H1 (cell line): ENCODE measurements around the gene NELFB. TPM values are rescaled to one million over a fixed set of nuclear protein-coding genes. Genes with fewer than 3 reads are reported as not detected.

Source experiments
- CTCF ChIA-PET: fragments of 300-600 bp; sonication (Branson Sonifier 250); formaldehyde crosslinking; loops from one replicate; lab custom pipeline; 2021; ENCODE audit not compliant: partially characterized antibody; lab: Charles Lee
- POLR2A ChIA-PET: fragments of 300-600 bp; sonication (Branson Sonifier 250); formaldehyde crosslinking; loops from one replicate; lab custom pipeline; 2021; ENCODE audit warnings: inconsistent platforms; ENCODE audit not compliant: partially characterized antibody; lab: Charles Lee
- DNase-seq, 2 experiments: peaks; one replicate each; pipeline versions ENCODE4 v3.0.0 to v3.0.0-alpha.2; 2010 to 2022; ENCODE audit warnings: low spot score in 2 of 2, low read depth in 1 of 2, mixed read lengths in 1 of 2
- FAIRE-seq: peaks from 2 replicates; lab custom pipeline; 2011; peaks lifted over from hg19 to GRCh38; lab: Jason Lieb, UNC
- H2AFZ ChIP-seq: 2 replicates; pipeline ENCODE4 v1.8.1; 2012; ENCODE audit warnings: low read length, inconsistent platforms
- H2AK5ac ChIP-seq: 2 replicates; pipeline ENCODE4 v1.6.1; 2013; ENCODE audit warnings: low read depth, low read length
- H2BK120ac ChIP-seq: replicated peaks from 2 replicates; pipeline ENCODE3; 2013; ENCODE audit warnings: low read depth, low read length, inconsistent platforms
- H2BK12ac ChIP-seq: 2 replicates; pipeline ENCODE4 v1.6.1; 2013; ENCODE audit warnings: low read depth, low read length
- H2BK15ac ChIP-seq: 2 replicates; pipeline ENCODE4 v1.6.1; 2013; ENCODE audit warnings: low read length
- H2BK20ac ChIP-seq: 2 replicates; pipeline ENCODE4 v1.6.1; 2013; ENCODE audit warnings: low read length
- H2BK5ac ChIP-seq: 2 replicates; pipeline ENCODE4 v1.6.1; 2013; ENCODE audit warnings: low read depth, low read length
- H3K14ac ChIP-seq: 2 replicates; pipeline ENCODE4 v1.6.1; 2013; ENCODE audit warnings: inconsistent platforms; ENCODE audit not compliant: insufficient read length
- H3K18ac ChIP-seq: 2 replicates; pipeline ENCODE4 v1.6.1; 2013; ENCODE audit warnings: low read length; ENCODE audit errors: extremely low read depth
- H3K23ac ChIP-seq: 2 replicates; pipeline ENCODE4 v1.6.1; 2013; ENCODE audit warnings: inconsistent platforms; ENCODE audit not compliant: insufficient read length
- H3K23me2 ChIP-seq: 2 replicates; pipeline ENCODE4 v1.6.1; 2013; ENCODE audit warnings: low read depth, low read length
- H3K27ac ChIP-seq: 2 replicates; pipeline ENCODE4 v1.6.1; 2011; ENCODE audit warnings: low read depth, low read length, inconsistent platforms
- H3K27me3 ChIP-seq, 4 experiments: replicated peaks in 1 of 4; 1 replicate in 1 of 4; 2 replicates in 3 of 4; pipeline versions ENCODE4 v1.6.1 to v1.8.1; 2011 to 2013; ENCODE audit warnings: low read length in 3 of 4, mild to moderate bottlenecking in 3 of 4, inconsistent platforms in 2 of 4, mixed read lengths in 2 of 4, moderate library complexity in 1 of 4; ENCODE audit not compliant: control insufficient read depth in 3 of 4, insufficient read depth in 3 of 4; ENCODE audit errors: extremely low read depth in 1 of 4
- H3K36me3 ChIP-seq, 4 experiments: 2 replicates each; pipeline versions ENCODE4 v1.6.1 to v1.8.1; 2011 to 2013; ENCODE audit warnings: mild to moderate bottlenecking in 4 of 4, low read length in 3 of 4, moderate library complexity in 2 of 4, control low read depth in 1 of 4, inconsistent platforms in 1 of 4; ENCODE audit not compliant: insufficient read depth in 4 of 4, control insufficient read depth in 2 of 4
- H3K4ac ChIP-seq: replicated peaks from 2 replicates; pipeline ENCODE3; 2013; ENCODE audit warnings: low read length, low read depth, mixed read lengths, inconsistent platforms; ENCODE audit not compliant: insufficient read length
- H3K4me1 ChIP-seq, 4 experiments: replicated peaks in 1 of 4; 1 replicate in 1 of 4; 2 replicates in 3 of 4; pipeline versions ENCODE4 v1.6.1 to v1.8.1; 2011 to 2013; ENCODE audit warnings: low read length in 3 of 4, inconsistent platforms in 2 of 4, mixed read lengths in 1 of 4; ENCODE audit not compliant: insufficient read depth in 4 of 4, control insufficient read depth in 3 of 4
- H3K4me2 ChIP-seq, 2 experiments: 2 replicates each; pipeline versions ENCODE4 v1.6.1 to v1.8.1; 2011 to 2013; ENCODE audit warnings: low read depth in 2 of 2, low read length in 2 of 2, control low read depth in 1 of 2, inconsistent platforms in 1 of 2, mild to moderate bottlenecking in 1 of 2; ENCODE audit not compliant: insufficient read depth in 1 of 2
- H3K4me3 ChIP-seq, 4 experiments: fragments of 200-600, 300-600 bp in 1 of 4; sonication (generic), shearing (Covaris generic), sonication (Bioruptor Twin) in 1 of 4; 2 replicates each; pipeline versions ENCODE4 v1.5.1 to v1.8.1; 2011 to 2016; ENCODE audit warnings: low read length in 4 of 4, low read depth in 3 of 4, control low read depth in 2 of 4, inconsistent platforms in 2 of 4, mild to moderate bottlenecking in 2 of 4, mixed read lengths in 1 of 4, moderate library complexity in 1 of 4; ENCODE audit not compliant: insufficient read depth in 2 of 4; ENCODE audit errors: extremely low read depth in 1 of 4
- H3K56ac ChIP-seq: replicated peaks from 2 replicates; pipeline ENCODE3; 2013; ENCODE audit warnings: low read depth, mild to moderate bottlenecking, mixed read lengths, low read length, inconsistent platforms; ENCODE audit not compliant: insufficient read length
- H3K79me1 ChIP-seq: 2 replicates; pipeline ENCODE4 v1.6.1; 2013; ENCODE audit warnings: low read depth, low read length, control low read depth
- H3K79me2 ChIP-seq, 2 experiments: 2 replicates each; pipeline versions ENCODE4 v1.6.1 to v1.8.1; 2012 to 2013; ENCODE audit warnings: low read length in 2 of 2, mild to moderate bottlenecking in 2 of 2, inconsistent platforms in 1 of 2; ENCODE audit not compliant: insufficient read depth in 2 of 2, control insufficient read depth in 1 of 2
- H3K9ac ChIP-seq, 4 experiments: replicated peaks in 1 of 4; 1 replicate in 1 of 4; 2 replicates in 3 of 4; pipeline versions ENCODE4 v1.6.1 to v1.8.1; 2011 to 2013; ENCODE audit warnings: low read depth in 3 of 4, low read length in 3 of 4, control low read depth in 2 of 4, mild to moderate bottlenecking in 2 of 4, moderate library complexity in 2 of 4, inconsistent platforms in 1 of 4; ENCODE audit errors: extremely low read depth in 1 of 4
- H3K9me3 ChIP-seq, 2 experiments: 2 replicates each; pipeline versions ENCODE4 v1.6.1 to v1.8.1; 2012 to 2013; ENCODE audit warnings: mild to moderate bottlenecking in 2 of 2, moderate library complexity in 2 of 2, control low read depth in 1 of 2, inconsistent platforms in 1 of 2, low read depth in 1 of 2, low read length in 1 of 2, mixed read lengths in 1 of 2; ENCODE audit not compliant: insufficient read depth in 2 of 2
- H4K20me1 ChIP-seq, 2 experiments: replicated peaks in 1 of 2; 2 replicates each; pipeline versions ENCODE3 to v1.8.1; 2011 to 2013; ENCODE audit warnings: inconsistent platforms in 2 of 2, low read length in 2 of 2, mild to moderate bottlenecking in 1 of 2; ENCODE audit not compliant: insufficient read depth in 2 of 2, control insufficient read depth in 1 of 2
- H4K5ac ChIP-seq: 2 replicates; pipeline ENCODE4 v1.6.1; 2013; ENCODE audit warnings: low read length, low read depth, mixed read lengths, inconsistent platforms; ENCODE audit not compliant: insufficient read length
- H4K8ac ChIP-seq: 2 replicates; pipeline ENCODE4 v1.8.0; 2013; ENCODE audit warnings: mild to moderate bottlenecking, moderate library complexity, low read length, inconsistent platforms; ENCODE audit not compliant: insufficient read depth; ENCODE audit errors: extremely low read depth
- H4K91ac ChIP-seq: replicated peaks from 2 replicates; pipeline ENCODE3; 2013; ENCODE audit warnings: low read length, mixed read lengths, inconsistent platforms; ENCODE audit not compliant: insufficient read length
- BCL11A ChIP-seq, 2 experiments: IDR thresholded peaks; one replicate each; pipeline ENCODE4 v1.6.1; 2011; ENCODE audit warnings: low read depth in 2 of 2, low read length in 2 of 2, mild to moderate bottlenecking in 2 of 2
- BRCA1 ChIP-seq: IDR thresholded peaks from 2 replicates; pipeline ENCODE4 v1.6.1; 2012; ENCODE audit warnings: low read depth, low read length, improper control_type of control experiment
- CBX8 ChIP-seq: fragments of 300-800, 300-1000 bp; sonication (generic); IDR thresholded peaks from 2 replicates; pipeline ENCODE4 v1.7.1; 2016; ENCODE audit warnings: low read depth, low read length, borderline replicate concordance
- GABPA ChIP-seq: IDR thresholded peaks from 2 replicates; pipeline ENCODE4 v1.6.1; 2011; ENCODE audit warnings: mild to moderate bottlenecking, low read length, moderate library complexity, borderline replicate concordance; ENCODE audit not compliant: insufficient read depth
- HDAC2 ChIP-seq, 2 experiments: fragments of 300-600 bp in 1 of 2; sonication (generic) in 1 of 2; IDR thresholded peaks; 2 replicates each; pipeline ENCODE4 v1.6.1; 2011 to 2012; ENCODE audit warnings: low read depth in 2 of 2, low read length in 2 of 2, mild to moderate bottlenecking in 2 of 2, moderate library complexity in 2 of 2, borderline replicate concordance in 1 of 2, inconsistent platforms in 1 of 2
- HDAC6 ChIP-seq: IDR thresholded peaks from one replicate; pipeline ENCODE4 v1.7.1; 2012; ENCODE audit warnings: low read depth, mild to moderate bottlenecking, inconsistent platforms, low read length, moderate library complexity
- POU5F1 ChIP-seq: IDR thresholded peaks from 2 replicates; pipeline ENCODE4 v1.6.1; 2011; ENCODE audit warnings: low read depth, mild to moderate bottlenecking, low read length, moderate library complexity
- RXRA ChIP-seq: IDR thresholded peaks from 2 replicates; pipeline ENCODE4 v1.6.1; 2011; ENCODE audit warnings: low read depth, mild to moderate bottlenecking, low read length, moderate library complexity; ENCODE audit not compliant: insufficient read depth
- SIN3A ChIP-seq, 2 experiments: IDR thresholded peaks in 1 of 2; conservative IDR thresholded peaks in 1 of 2; 2 replicates each; pipeline ENCODE4 v1.6.1; 2011 to 2012; ENCODE audit warnings: low read length in 2 of 2, improper control_type of control experiment in 1 of 2, low read depth in 1 of 2, mild to moderate bottlenecking in 1 of 2
- TAF1 ChIP-seq: IDR thresholded peaks from 2 replicates; pipeline ENCODE4 v1.6.1; 2011; ENCODE audit warnings: mild to moderate bottlenecking, low read depth, low read length
- WGBS, 2 experiments: shearing (Covaris generic) in 1 of 2; methylation state at CpG; one replicate each; pipeline versions ENCODE4 v1.1.6 to v1.1.7; 2013 to 2015; ENCODE audit warnings: low lambda C conversion rate in 2 of 2, mixed read lengths in 2 of 2, inconsistent platforms in 1 of 2, low coverage in 1 of 2, missing lambda C conversion rate in 1 of 2; ENCODE audit not compliant: insufficient replicate concordance in 2 of 2, insufficient coverage in 1 of 2, insufficient read length in 1 of 2; ENCODE audit errors: extremely low coverage in 1 of 2, missing lambda C conversion rate in 1 of 2; 5-methylcytosine and 5-hydroxymethylcytosine counted together
- polyA plus RNA-seq, 7 experiments: library from polyadenylated mRNA; depleted of rRNA in 3 of 7; stranded (reverse) in 5 of 7; unstranded in 2 of 7; fragments of >200 nt in 5 of 7; fragments of 200-250 nt in 2 of 7; gene quantifications; 1 replicate in 5 of 7; 2 replicates in 1 of 7; 4 replicates in 1 of 7; pipeline versions ENCODE4 v1.2.1 to v1.2.3, GENCODE V29; 2011 to 2013; ENCODE audit warnings: missing spikeins in 2 of 7, mixed read lengths in 2 of 7
- total RNA-seq: library from RNA; stranded (reverse); fragmentation: NEBNext Ultra II Directional; extraction: Animal tissue kit (Norgen Biotek cat#: 25700); gene quantifications from 2 replicates; pipeline ENCODE4 v1.2.1, GENCODE V29; 2021

NELFB gene
- total and polyA plus RNA-seq, 2 of the 8 experiments (the other 6 are each of a cell fraction or from before 2014, with no cell fraction given) = 57.6 to 78.0 TPM

- Histone ChIP-seq H3K79me2 (no peaks in the 10 kb centered on the region), H2BK120ac (peak within 1 kb of the TSS; percentile 33), H3K4me2 (peak within 1 kb of the TSS in 1 of 2 experiments; percentile 50; a peak in 1 of 4 replicates), H3K23ac (no peak within 1 kb of the TSS), H3K4me3 (no peak within 1 kb of the TSS), H2BK15ac (peak within 1 kb of the TSS; percentile 46; the same call in 1 of the 2 replicates), H3K4me1 (peaks cover 0 to 22% (median 10%) of the 10 kb centered on the region in 4 experiments; a peak in 5 of 7 replicates), H3K4ac (peak within 1 kb of the TSS; percentile 87), H2AFZ (no peak within 1 kb of the TSS), H4K8ac (no peak within 1 kb of the TSS; the same call in 1 of the 2 replicates), H3K27ac (no peak within 1 kb of the TSS), H3K56ac (peak within 1 kb of the TSS; percentile 46), H3K36me3 (no peaks in the 10 kb centered on the region), H4K5ac (peak within 1 kb of the TSS; percentile 62), H4K91ac (peak within 1 kb of the TSS; percentile 91), H3K9me3 (no peaks in the 10 kb centered on the region), H3K79me1 (no peaks in the 10 kb centered on the region), H3K27me3 (no peaks in the 10 kb centered on the region; a peak in 2 of 7 replicates), H4K20me1 (no peaks in the 10 kb centered on the region), H3K14ac (no peak within 1 kb of the TSS), H3K23me2 (peaks cover 12% of the 10 kb centered on the region; the same call in 1 of the 2 replicates), H2BK5ac (peak within 1 kb of the TSS; percentile 90), H3K18ac (no peak within 1 kb of the TSS; the same call in none of the 2 replicates), H2BK12ac (peak within 1 kb of the TSS; percentile 68; the same call in 1 of the 2 replicates), H3K9ac (no peak within 1 kb of the TSS; a peak in 1 of 7 replicates), H2BK20ac (0 out of 2 replicates have a peak within 1 kb of the TSS, but pooled peaks have one; percentile 48), H2AK5ac (peak within 1 kb of the TSS; percentile 70; the same call in 1 of the 2 replicates)
- DNase-seq (peak in 1 of 2 experiments; percentile 96), FAIRE-seq (peak; percentile 32)
- WGBS, 2 experiments = 56% methylated on average over 23 of the region's 25 CpGs; no CpG with 5 or more reads in 1 of the 2 experiments
- ChIA-PET CTCF (interaction anchor here (0.6 to 20.2 kb wide), 31 partner anchors 11 to 1087 kb away, joined by 3 to 204 read pairs (median 4); partner anchors contain the start of genes ANAPC2, GRIN1, LRRC26 and NPDC1), POLR2A (interaction anchor here (1.1 to 69.9 kb wide), 7 partner anchors 10 to 110 kb away, joined by 3 to 1462 read pairs (median 5); partner anchors contain the start of genes ANAPC2, NDOR1, NELFB and SSNA1)
- TF ChIP-seq BRCA1 (no peak), POU5F1 (no peak), CBX8 (no peak), HDAC2 (IDR thresholded peaks at IDR 0.05; ENCODE audit: borderline replicate concordance in 1 of 2, low read depth in 2 of 2, low read length in 2 of 2) (no peak), BCL11A (IDR thresholded peaks at IDR 0.05; ENCODE audit: low read depth in 2 of 2, low read length in 2 of 2) (no peak), TAF1 (0 out of 2 replicates have a peak, but pooled peaks have one; percentile 37), GABPA (peak; percentile 82; the same call in 1 of the 2 replicates), RXRA (no peak), HDAC6 (no peak), SIN3A (conservative IDR thresholded peaks at IDR 0.05 in 1 of 2, IDR thresholded peaks at IDR 0.05 in 1 of 2; ENCODE audit: low read depth in 1 of 2, low read length in 2 of 2) (peak in 1 of 2 experiments; percentile 75; a peak in 2 of 4 replicates)
These were observed 27.9 kb upstream of the NELFB start, which contains the start of gene RNF224 for GRCh38 chr9:137227054-137227852. TSS of gene RNF224 (plus strand) at chr9:137227502. CDS start at chr9:137228336, 834 bp downstream.
